Mammary epithelial cell (primary cell): ENCODE results near the gene PPP4R4.

Experiments used
- CTCF ChIP-seq, 2 donors: IDR thresholded peaks in 1 of 2; conservative IDR thresholded peaks in 1 of 2; 2 replicates each; pipeline ENCODE4 v1.5.1; 2011 to 2012; ENCODE audit warnings: inconsistent platforms in 2 of 2, low read length in 2 of 2, mild to moderate bottlenecking in 2 of 2, control low read depth in 1 of 2, low read depth in 1 of 2; ENCODE audit not compliant: insufficient read depth in 1 of 2; ENCODE audit errors: extremely low read depth in 1 of 2
- EZH2 ChIP-seq: IDR thresholded peaks from 2 replicates; pipeline ENCODE4 v1.6.1; 2012; ENCODE audit warnings: low read length, inconsistent platforms, borderline replicate concordance

GRCh38 chr14:94292526-94292871 lies 118.4 kb downstream of the PPP4R4 start:
- TF ChIP-seq CTCF (conservative IDR thresholded peaks at IDR 0.05 in 1 of 2, IDR thresholded peaks at IDR 0.05 in 1 of 2; ENCODE audit: extremely low read depth in 1 of 2, insufficient read depth in 1 of 2, low read depth in 1 of 2, low read length in 2 of 2): no peak
- no peak for TF ChIP-seq EZH2
